WI38 (cell line): ENCODE measurements around the gene GRB7.

Experiments
- H3K4me3 ChIP-seq: 2 replicates; pipeline ENCODE4 v1.5.1; 2011; ENCODE audit warnings: low read depth, mild to moderate bottlenecking, control low read depth, low read length
- CTCF ChIP-seq: IDR thresholded peaks from 2 replicates; pipeline ENCODE4 v1.5.1; 2012; ENCODE audit warnings: low read depth, mild to moderate bottlenecking, control low read depth, low read length

GRB7 gene

GRCh38 chr17:39711851-39712250 lies 25.9 kb upstream of the GRB7 start:
- no peak for TF ChIP-seq CTCF
- H3K4me3 ChIP-seq = no peak overlapping the region

- no peak for TF ChIP-seq CTCF
Observed at GRCh38 chr17:39714234-39714633, 23.5 kb upstream of the GRB7 start.

GRCh38 chr17:39715375-39716072 lies 22.2 kb upstream of the GRB7 start:
- TF ChIP-seq CTCF = no peak
- no peak overlapping the region for H3K4me3 ChIP-seq

More at GRCh38 chr17:39714234-39714633, 23.5 kb upstream of the GRB7 start:
- no peak overlapping the region for H3K4me3 ChIP-seq

- TF ChIP-seq CTCF = no peak
- H3K4me3 ChIP-seq = no peak overlapping the region
Observed at GRCh38 chr17:39716073-39716818, 21.5 kb upstream of the GRB7 start.

- H3K4me3 ChIP-seq = no peak overlapping the region
- no peak for TF ChIP-seq CTCF
Observed at GRCh38 chr17:39716879-39717536, 20.7 kb upstream of the GRB7 start.

GRCh38 chr17:39717660-39718059 lies 20.1 kb upstream of the GRB7 start:
- H3K4me3 ChIP-seq = no peak overlapping the region
- no peak for TF ChIP-seq CTCF
